MM.1S (cell line): Measurements from ENCODE around the gene RBMS3.

Experiments used
- DNase-seq: peaks from one replicate; pipeline ENCODE4 v3.0.0-alpha.2; 2015
- H2AFZ ChIP-seq: fragments of 300-600 bp; sonication (generic); 2 replicates; pipeline ENCODE4 v1.6.0; 2016; ENCODE audit warnings: antibody characterized with exemption, low read length
- H3F3A ChIP-seq: fragments of 300-600 bp; sonication (generic); 2 replicates; pipeline ENCODE4 v1.6.1; 2016; ENCODE audit warnings: mild to moderate bottlenecking, antibody characterized with exemption, low read length, moderate library complexity, mixed read lengths; ENCODE audit not compliant: insufficient read depth
- H3K27ac ChIP-seq: fragments of 300-600 bp; sonication (generic); 2 replicates; pipeline ENCODE4 v1.5.1; 2016; ENCODE audit warnings: mild to moderate bottlenecking, low read length
- H3K27me3 ChIP-seq: fragments of 300-600 bp; sonication (generic); replicated peaks from 2 replicates; pipeline ENCODE4 v1.6.0; 2016; ENCODE audit warnings: low read length; ENCODE audit not compliant: insufficient read depth
- H3K36me3 ChIP-seq: fragments of 300-600 bp; sonication (generic); replicated peaks from 2 replicates; pipeline ENCODE4 v1.6.1; 2016; ENCODE audit warnings: mild to moderate bottlenecking, low read length, mixed read lengths; ENCODE audit not compliant: insufficient read depth
- H3K4me1 ChIP-seq: fragments of 300-600 bp; sonication (generic); 2 replicates; pipeline ENCODE4 v1.6.1; 2016; ENCODE audit warnings: low read length, mixed read lengths
- H3K4me2 ChIP-seq: fragments of 300-600 bp; sonication (generic); 2 replicates; pipeline ENCODE4 v1.6.0; 2016; ENCODE audit warnings: low read depth, low read length
- H3K4me3 ChIP-seq: fragments of 300-600 bp; sonication (generic); 2 replicates; pipeline ENCODE4 v1.5.1; 2016; ENCODE audit warnings: low read length, mixed read lengths
- H3K79me2 ChIP-seq: fragments of 300-600 bp; sonication (generic); 2 replicates; pipeline ENCODE4 v1.6.1; 2016; ENCODE audit warnings: mixed run types, low read length, mixed read lengths
- H3K9ac ChIP-seq: fragments of 300-600 bp; sonication (generic); 2 replicates; pipeline ENCODE4 v1.6.1; 2016; ENCODE audit warnings: low read length, mixed read lengths
- H3K9me2 ChIP-seq: fragments of 300-600 bp; sonication (generic); replicated peaks from 2 replicates; pipeline ENCODE4 v1.6.1; 2016; ENCODE audit warnings: mild to moderate bottlenecking, low read length, mixed read lengths; ENCODE audit not compliant: insufficient read depth
- H3K9me3 ChIP-seq: fragments of 300-600 bp; sonication (generic); replicated peaks from 2 replicates; pipeline ENCODE4 v1.6.1; 2016; ENCODE audit warnings: mild to moderate bottlenecking, low read length, mixed read lengths; ENCODE audit not compliant: insufficient read depth
- H4K20me1 ChIP-seq: fragments of 300-600 bp; sonication (generic); 2 replicates; pipeline ENCODE4 v1.6.1; 2016; ENCODE audit warnings: mild to moderate bottlenecking, low read length, moderate library complexity, mixed read lengths; ENCODE audit not compliant: insufficient read depth
- EZH2 ChIP-seq: fragments of 300-600 bp; sonication (generic); optimal IDR thresholded peaks from 2 replicates; pipeline ENCODE3; 2017; ENCODE audit warnings: low read depth, mild to moderate bottlenecking, antibody characterized with exemption, low read length, mixed read lengths
- EZH2phosphoT487 ChIP-seq: fragments of 300-600 bp; sonication (generic); IDR thresholded peaks from 2 replicates; pipeline ENCODE4 v1.6.1; 2018; ENCODE audit warnings: antibody characterized with exemption, low read length
- TF ChIP-seq, protein P1 (sequence below): fragments of 300-600 bp; sonication (generic); IDR thresholded peaks from 2 replicates; pipeline ENCODE4 v1.5.1; 2016; ENCODE audit warnings: antibody characterized with exemption, low read length, mixed read lengths

The RBMS3 gene

DNA sequence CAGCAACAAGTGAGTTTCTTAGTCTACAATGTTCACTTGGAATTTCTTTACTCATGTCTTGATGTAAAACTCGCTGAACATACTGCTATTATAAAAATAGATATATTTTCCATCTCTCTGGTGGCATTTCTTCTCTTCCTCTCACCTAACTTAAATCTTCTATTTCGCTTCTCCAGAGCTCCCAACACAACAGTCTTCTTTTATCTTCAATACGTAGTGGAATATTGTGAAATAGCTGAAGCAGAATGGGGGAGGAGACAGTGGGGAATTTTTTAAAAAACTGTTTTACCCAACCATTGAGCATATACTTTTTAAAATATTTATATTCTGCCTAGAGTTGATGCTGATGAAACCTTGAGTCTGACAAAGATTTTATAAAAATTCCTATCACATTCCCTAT is 548.5 kb downstream of the RBMS3 start:
- TF ChIP-seq EZH2phosphoT487, result no peak
- no peak for DNase-seq

DNA sequence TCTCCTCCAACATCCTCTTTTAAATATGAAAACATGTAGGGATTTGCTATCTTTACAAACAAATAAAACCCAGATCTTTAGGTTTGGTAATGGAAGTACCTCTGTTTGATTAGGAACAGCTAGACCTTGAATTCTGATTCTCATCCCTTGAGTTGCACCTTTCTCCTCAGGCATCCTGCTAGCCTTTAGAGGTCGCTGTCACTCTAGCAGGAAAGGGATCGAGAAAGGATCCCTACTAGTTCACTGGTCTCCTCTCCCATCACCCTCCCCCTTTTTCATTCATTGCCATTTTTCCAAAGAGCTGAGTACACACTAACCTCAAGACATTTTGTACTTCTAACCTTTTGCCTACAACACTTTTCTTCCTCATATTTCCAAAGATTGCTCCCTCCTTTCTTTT is 569.8 kb downstream of the RBMS3 start:
- no peak overlapping the region for H3K4me2 ChIP-seq
- H4K20me1 ChIP-seq, result no peaks in the 10 kb centered on the region
- H3K9me3 ChIP-seq, result no peaks in the 10 kb centered on the region
- TF ChIP-seq EZH2phosphoT487 (no peak), EZH2 (no peak)
- TF ChIP-seq, protein P1, sequence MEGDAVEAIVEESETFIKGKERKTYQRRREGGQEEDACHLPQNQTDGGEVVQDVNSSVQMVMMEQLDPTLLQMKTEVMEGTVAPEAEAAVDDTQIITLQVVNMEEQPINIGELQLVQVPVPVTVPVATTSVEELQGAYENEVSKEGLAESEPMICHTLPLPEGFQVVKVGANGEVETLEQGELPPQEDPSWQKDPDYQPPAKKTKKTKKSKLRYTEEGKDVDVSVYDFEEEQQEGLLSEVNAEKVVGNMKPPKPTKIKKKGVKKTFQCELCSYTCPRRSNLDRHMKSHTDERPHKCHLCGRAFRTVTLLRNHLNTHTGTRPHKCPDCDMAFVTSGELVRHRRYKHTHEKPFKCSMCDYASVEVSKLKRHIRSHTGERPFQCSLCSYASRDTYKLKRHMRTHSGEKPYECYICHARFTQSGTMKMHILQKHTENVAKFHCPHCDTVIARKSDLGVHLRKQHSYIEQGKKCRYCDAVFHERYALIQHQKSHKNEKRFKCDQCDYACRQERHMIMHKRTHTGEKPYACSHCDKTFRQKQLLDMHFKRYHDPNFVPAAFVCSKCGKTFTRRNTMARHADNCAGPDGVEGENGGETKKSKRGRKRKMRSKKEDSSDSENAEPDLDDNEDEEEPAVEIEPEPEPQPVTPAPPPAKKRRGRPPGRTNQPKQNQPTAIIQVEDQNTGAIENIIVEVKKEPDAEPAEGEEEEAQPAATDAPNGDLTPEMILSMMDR, result no peak
- no peaks in the 10 kb centered on the region for H3K36me3 ChIP-seq
- H3K4me3 ChIP-seq, result no peak overlapping the region
- no peak for DNase-seq
- H3K4me1 ChIP-seq, result no peaks in the 10 kb centered on the region
- no peak overlapping the region for H2AFZ ChIP-seq
- H3K27ac ChIP-seq, result no peak overlapping the region
- no peaks in the 10 kb centered on the region for H3K9me2 ChIP-seq
- no peak overlapping the region for H3K9ac ChIP-seq
- H3F3A ChIP-seq, result no peaks in the 10 kb centered on the region
- H3K79me2 ChIP-seq, result no peaks in the 10 kb centered on the region
- no peaks in the 10 kb centered on the region for H3K27me3 ChIP-seq

More for the DNA sequence above, 548.5 kb downstream of the RBMS3 start:
- H3K4me2 ChIP-seq, result no peak overlapping the region
- no peak overlapping the region for H2AFZ ChIP-seq
- no peaks in the 10 kb centered on the region for H3K4me1 ChIP-seq
- H3K27ac ChIP-seq, result no peak overlapping the region
- H3K4me3 ChIP-seq, result no peak overlapping the region
- H3K9ac ChIP-seq, result no peak overlapping the region
- H3K9me3 ChIP-seq, result no peaks in the 10 kb centered on the region
- H4K20me1 ChIP-seq, result no peaks in the 10 kb centered on the region
- no peaks in the 10 kb centered on the region for H3K79me2 ChIP-seq
- no peaks in the 10 kb centered on the region for H3K36me3 ChIP-seq
- H3F3A ChIP-seq, result no peaks in the 10 kb centered on the region
- H3K9me2 ChIP-seq, result 0 out of 2 replicates have a peak, but pooled peaks cover 3% of the 10 kb centered on the region
- no peaks in the 10 kb centered on the region for H3K27me3 ChIP-seq

DNA sequence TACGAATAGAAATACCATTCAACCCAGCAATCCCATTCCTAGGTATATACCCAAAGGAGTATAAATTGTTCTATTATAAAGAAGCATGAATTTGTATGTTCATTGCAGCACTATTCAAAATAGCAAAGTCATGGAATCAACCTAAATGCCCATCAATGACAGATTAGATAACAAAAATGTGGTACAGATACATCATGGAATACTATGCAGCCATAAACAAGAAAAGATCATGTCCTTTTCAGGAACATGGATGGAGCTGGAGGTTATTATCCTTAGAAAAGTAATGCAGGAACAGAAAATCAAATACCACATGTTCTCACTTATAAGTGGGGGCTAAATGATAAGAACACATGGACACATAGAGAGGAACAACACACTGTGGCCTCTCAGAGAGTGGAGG is 571.9 kb downstream of the RBMS3 start:
- Histone ChIP-seq H3K9me2 (no peaks in the 10 kb centered on the region), H4K20me1 (no peaks in the 10 kb centered on the region), H3K27ac (no peak overlapping the region), H2AFZ (no peak overlapping the region), H3K36me3 (no peaks in the 10 kb centered on the region), H3K4me1 (no peaks in the 10 kb centered on the region), H3F3A (no peaks in the 10 kb centered on the region), H3K9ac (no peak overlapping the region), H3K4me2 (no peak overlapping the region), H3K27me3 (no peaks in the 10 kb centered on the region), H3K4me3 (no peak overlapping the region), H3K79me2 (no peaks in the 10 kb centered on the region), H3K9me3 (no peaks in the 10 kb centered on the region)
- DNase-seq, result no peak
- TF ChIP-seq, protein P1, result no peak
- no peak for TF ChIP-seq EZH2phosphoT487
- TF ChIP-seq EZH2, result no peak

DNA sequence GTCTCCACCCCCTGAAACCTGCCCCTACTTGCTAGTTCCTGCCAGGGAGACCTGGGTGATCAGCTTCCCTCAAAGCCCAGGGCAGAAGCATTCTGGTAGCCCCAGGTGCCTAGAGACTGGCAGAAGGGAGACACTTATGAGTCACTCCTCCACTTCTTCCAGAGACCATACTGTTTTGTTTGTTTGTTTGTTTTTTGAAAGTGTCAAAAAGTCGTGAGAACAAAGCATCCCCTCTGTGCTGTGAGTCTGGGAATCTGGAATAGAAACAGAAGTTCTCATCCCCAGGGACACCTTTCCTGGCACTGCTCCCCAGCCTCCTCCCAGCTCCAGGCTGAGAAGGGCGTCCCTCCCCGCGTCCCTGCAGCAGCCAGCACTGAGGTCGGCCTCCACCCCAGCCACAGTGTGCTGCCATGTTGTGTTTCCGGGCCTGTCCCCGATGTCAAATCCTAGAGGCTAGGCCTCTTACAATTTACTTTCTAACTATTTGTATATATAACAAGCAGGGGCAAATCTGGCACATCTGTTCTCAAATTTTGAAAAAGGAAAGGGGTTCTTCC is 573.0 kb downstream of the RBMS3 start:
- Histone ChIP-seq H3K9me3 (no peaks in the 10 kb centered on the region), H3K36me3 (no peaks in the 10 kb centered on the region), H3K27me3 (no peaks in the 10 kb centered on the region), H3K4me1 (no peaks in the 10 kb centered on the region), H3K4me2 (no peak overlapping the region), H3K9me2 (no peaks in the 10 kb centered on the region), H2AFZ (no peak overlapping the region), H3K9ac (no peak overlapping the region), H3K4me3 (no peak overlapping the region), H3K27ac (no peak overlapping the region), H3F3A (no peaks in the 10 kb centered on the region), H4K20me1 (no peaks in the 10 kb centered on the region), H3K79me2 (no peaks in the 10 kb centered on the region)
- no peak for DNase-seq
- TF ChIP-seq EZH2 (no peak), EZH2phosphoT487 (no peak)
- TF ChIP-seq, protein P1, result no peak
